Keratinocyte (primary cell): ENCODE measurements around the gene ARHGAP24. TPM values are rescaled to one million over a fixed set of nuclear protein-coding genes. Genes with fewer than 3 reads are reported as not detected.

ENCODE experiments used
- DNase-seq: peaks from one replicate; pipeline ENCODE4 v3.0.0-alpha.2; 2011; ENCODE audit warnings: low read depth, missing footprints, low spot score
- FAIRE-seq: peaks from 2 replicates; lab custom pipeline; 2011; peaks lifted over from hg19 to GRCh38; lab: Jason Lieb, UNC
- H2AFZ ChIP-seq: 2 replicates; pipeline ENCODE4 v1.6.0; 2012; ENCODE audit warnings: low read length, control low read depth, inconsistent platforms; ENCODE audit not compliant: control insufficient read depth
- H3K27ac ChIP-seq: 2 replicates; pipeline ENCODE4 v1.5.1; 2011; ENCODE audit warnings: low read length; ENCODE audit not compliant: control insufficient read depth, insufficient read depth
- H3K27me3 ChIP-seq: 3 replicates; pipeline ENCODE4 v1.6.0; 2011; ENCODE audit warnings: low read length; ENCODE audit not compliant: control insufficient read depth, insufficient read depth; ENCODE audit errors: extremely low read depth
- H3K36me3 ChIP-seq, 2 experiments: 2 replicates in 1 of 2; 3 replicates in 1 of 2; pipeline ENCODE4 v1.5.1; 2011; ENCODE audit warnings: low read length in 2 of 2, mild to moderate bottlenecking in 1 of 2; ENCODE audit not compliant: control insufficient read depth in 2 of 2, insufficient read depth in 2 of 2; ENCODE audit errors: extremely low read depth in 1 of 2
- H3K4me1 ChIP-seq: 3 replicates; pipeline ENCODE4 v1.5.1; 2011; ENCODE audit warnings: low read length; ENCODE audit not compliant: control insufficient read depth, insufficient read depth; ENCODE audit errors: extremely low read depth
- H3K4me2 ChIP-seq: 3 replicates; pipeline ENCODE4 v1.6.0; 2011; ENCODE audit warnings: low read depth, low read length; ENCODE audit not compliant: control insufficient read depth, insufficient read depth; ENCODE audit errors: extremely low read depth
- H3K4me3 ChIP-seq, 3 experiments: fragments of 200-600 bp in 1 of 3; sonication (generic) in 1 of 3; 2 replicates in 2 of 3; 3 replicates in 1 of 3; pipeline ENCODE4 v1.5.1; 2011 to 2016; ENCODE audit warnings: low read length in 3 of 3, mild to moderate bottlenecking in 3 of 3, control low read depth in 2 of 3, inconsistent platforms in 1 of 3, low read depth in 1 of 3, mixed read lengths in 1 of 3, mixed run types in 1 of 3, moderate library complexity in 1 of 3; ENCODE audit not compliant: control insufficient read depth in 2 of 3, insufficient read depth in 2 of 3; ENCODE audit errors: extremely low read depth in 1 of 3
- H3K79me2 ChIP-seq: 2 replicates; pipeline ENCODE4 v1.6.0; 2012; ENCODE audit warnings: low read length; ENCODE audit not compliant: control insufficient read depth, insufficient read depth
- H3K9ac ChIP-seq: 3 replicates; pipeline ENCODE4 v1.6.0; 2011; ENCODE audit warnings: low read length; ENCODE audit not compliant: control insufficient read depth, insufficient read depth; ENCODE audit errors: extremely low read depth
- H3K9me1 ChIP-seq: 3 replicates; pipeline ENCODE4 v1.6.0; 2011; ENCODE audit warnings: low read length; ENCODE audit not compliant: control insufficient read depth, insufficient read depth; ENCODE audit errors: extremely low read depth
- H3K9me3 ChIP-seq: 2 replicates; pipeline ENCODE4 v1.5.1; 2012; ENCODE audit warnings: low read depth, low read length; ENCODE audit not compliant: control insufficient read depth
- H4K20me1 ChIP-seq: 3 replicates; pipeline ENCODE4 v1.6.0; 2011; ENCODE audit warnings: low read length; ENCODE audit not compliant: control insufficient read depth, insufficient read depth; ENCODE audit errors: extremely low read depth
- CTCF ChIP-seq, 3 experiments: IDR thresholded peaks in 1 of 3; conservative IDR thresholded peaks in 1 of 3; optimal IDR thresholded peaks in 1 of 3; 2 replicates in 2 of 3; 3 replicates in 1 of 3; pipeline versions ENCODE3 to v1.5.1; 2011; ENCODE audit warnings: low read length in 3 of 3, mild to moderate bottlenecking in 3 of 3, moderate library complexity in 2 of 3, control low read depth in 1 of 3, inconsistent platforms in 1 of 3; ENCODE audit not compliant: insufficient read depth in 2 of 3; ENCODE audit errors: extremely low read depth in 1 of 3
- EZH2 ChIP-seq: IDR thresholded peaks from one replicate; pipeline ENCODE4 v1.6.1; 2012; ENCODE audit warnings: inconsistent platforms, mild to moderate bottlenecking, low read length, moderate library complexity
- dilution Hi-C: fragments of 300-500 bp; cut with MboI; formaldehyde crosslinking; loops from one replicate; pipeline ENCODE4 v1.7.0; 2020; ENCODE audit warnings: low sequenced_read_pairs; ENCODE audit not compliant: extremely low pct_ligation_motif_present
- polyA plus RNA-seq, 5 experiments: library from polyadenylated mRNA; depleted of rRNA in 3 of 5; stranded (reverse) in 3 of 5; stranded (forward) in 1 of 5; unstranded in 1 of 5; fragments of >200 nt; gene quantifications; 1 replicate in 1 of 5; 2 replicates in 3 of 5; 3 replicates in 1 of 5; pipeline versions ENCODE4 v1.2.1 to v1.2.3, GENCODE V29; 2011 to 2012; ENCODE audit warnings: missing spikeins in 2 of 5, low read depth in 1 of 5, low replicate concordance in 1 of 5

The ARHGAP24 gene
- polyA plus RNA-seq, 1 donor (not counting 4 experiments of a cell fraction or from before 2014, with no cell fraction given), result 0.87 TPM

- no peaks in the 10 kb centered on the region for H3K4me1 ChIP-seq
- no peaks in the 10 kb centered on the region for H3K9me1 ChIP-seq
- TF ChIP-seq EZH2, result no peak
- no peak for TF ChIP-seq CTCF (optimal IDR thresholded peaks at IDR 0.05 in 1 of 3, IDR thresholded peaks at IDR 0.05 in 1 of 3, conservative IDR thresholded peaks at IDR 0.05 in 1 of 3; ENCODE audit: extremely low read depth in 1 of 3, insufficient read depth in 2 of 3, low read length in 3 of 3)
- FAIRE-seq (no peak), DNase-seq (no peak)
- no peaks in the 10 kb centered on the region for H3K36me3 ChIP-seq
- no peak overlapping the region for H3K9ac ChIP-seq
- H4K20me1 ChIP-seq, result no peaks in the 10 kb centered on the region
- H3K79me2 ChIP-seq, result no peaks in the 10 kb centered on the region
- H3K4me3 ChIP-seq, result no peak overlapping the region
- H3K4me2 ChIP-seq, result no peak overlapping the region
- H3K9me3 ChIP-seq, result no peaks in the 10 kb centered on the region
- H3K27ac ChIP-seq, result no peak overlapping the region
- dilution Hi-C loops, result no loop called here
- H2AFZ ChIP-seq, result no peak overlapping the region
- H3K27me3 ChIP-seq, result no peaks in the 10 kb centered on the region
Measured at GRCh38 chr4:85755285-85755684, 280.3 kb downstream of the ARHGAP24 start.

- Histone ChIP-seq H3K9me3 (no peaks in the 10 kb centered on the region), H3K4me3 (no peak overlapping the region), H4K20me1 (no peaks in the 10 kb centered on the region), H2AFZ (no peak overlapping the region), H3K27ac (no peak overlapping the region), H3K9me1 (no peaks in the 10 kb centered on the region), H3K27me3 (no peaks in the 10 kb centered on the region), H3K4me1 (no peaks in the 10 kb centered on the region), H3K9ac (no peak overlapping the region), H3K4me2 (no peak overlapping the region), H3K36me3 (no peaks in the 10 kb centered on the region), H3K79me2 (no peaks in the 10 kb centered on the region)
- dilution Hi-C loops, result no loop called here
- DNase-seq (no peak), FAIRE-seq (no peak)
- TF ChIP-seq CTCF (optimal IDR thresholded peaks at IDR 0.05 in 1 of 3, IDR thresholded peaks at IDR 0.05 in 1 of 3, conservative IDR thresholded peaks at IDR 0.05 in 1 of 3; ENCODE audit: extremely low read depth in 1 of 3, insufficient read depth in 2 of 3, low read length in 3 of 3) (peak; percentile 28 to 53 (median 37)), EZH2 (no peak)
Measured at GRCh38 chr4:85756938-85757337, 282.0 kb downstream of the ARHGAP24 start.
